Measurements from ENCODE around the gene FSTL1.
A peak's percentile ranks its signal among the peaks of the same experiment; 100 is the strongest.

Gene FSTL1

GRCh38 chr3:120432150-120432860 is 18.5 kb downstream of the FSTL1 start:
- Histone ChIP-seq H3K4me1 (ENCODE audit: control insufficient read depth, insufficient read depth, low read length) (peaks cover 53% of the 10 kb centered on the region), H3K27ac (ENCODE audit: low read depth, low read length) (peak overlapping the region; percentile 68)

GRCh38 chr3:120429921-120430361 is 20.9 kb downstream of the FSTL1 start:
- peaks cover 57% of the 10 kb centered on the region for H3K4me1 ChIP-seq (ENCODE audit: control insufficient read depth, insufficient read depth, low read length)
- H3K27ac ChIP-seq (ENCODE audit: low read depth, low read length): no peak overlapping the region
- H3K9ac ChIP-seq (ENCODE audit: low read length): no peak overlapping the region
- H3K36me3 ChIP-seq (ENCODE audit: control insufficient read depth, insufficient read depth, low read length): peaks cover 3% of the 10 kb centered on the region
- no peak overlapping the region for H3K4me3 ChIP-seq (ENCODE audit: low read length)
- no peaks in the 10 kb centered on the region for H3K27me3 ChIP-seq (ENCODE audit: control insufficient read depth, insufficient read depth, low read length)

More at GRCh38 chr3:120432150-120432860, 18.5 kb downstream of the FSTL1 start:
- Histone ChIP-seq H3K9ac (ENCODE audit: low read length) (no peak overlapping the region), H3K36me3 (ENCODE audit: control insufficient read depth, insufficient read depth, low read length) (no peaks in the 10 kb centered on the region), H3K27me3 (ENCODE audit: control insufficient read depth, insufficient read depth, low read length) (no peaks in the 10 kb centered on the region), H3K4me3 (ENCODE audit: low read length) (no peak overlapping the region)

GRCh38 chr3:120428924-120429323 is 21.9 kb downstream of the FSTL1 start:
- Histone ChIP-seq H3K36me3 (ENCODE audit: control insufficient read depth, insufficient read depth, low read length) (peaks cover 3% of the 10 kb centered on the region), H3K9ac (ENCODE audit: low read length) (no peak overlapping the region), H3K4me1 (ENCODE audit: control insufficient read depth, insufficient read depth, low read length) (peaks cover 67% of the 10 kb centered on the region), H3K27me3 (ENCODE audit: control insufficient read depth, insufficient read depth, low read length) (no peaks in the 10 kb centered on the region), H3K4me3 (ENCODE audit: low read length) (no peak overlapping the region), H3K27ac (ENCODE audit: low read depth, low read length) (no peak overlapping the region)

GRCh38 chr3:120427201-120427600 is 23.6 kb downstream of the FSTL1 start:
- no peak overlapping the region for H3K9ac ChIP-seq (ENCODE audit: low read length)
- peak overlapping the region; percentile 14 for H3K27ac ChIP-seq (ENCODE audit: low read depth, low read length)
- H3K36me3 ChIP-seq (ENCODE audit: control insufficient read depth, insufficient read depth, low read length): peaks cover 3% of the 10 kb centered on the region
- H3K4me1 ChIP-seq (ENCODE audit: control insufficient read depth, insufficient read depth, low read length): peaks cover 64% of the 10 kb centered on the region
- no peak overlapping the region for H3K4me3 ChIP-seq (ENCODE audit: low read length)
- H3K27me3 ChIP-seq (ENCODE audit: control insufficient read depth, insufficient read depth, low read length): no peaks in the 10 kb centered on the region

GRCh38 chr3:120425572-120426250 is 25.1 kb downstream of the FSTL1 start:
- Histone ChIP-seq H3K27ac (ENCODE audit: low read depth, low read length) (peak overlapping the region; percentile 63), H3K4me1 (ENCODE audit: control insufficient read depth, insufficient read depth, low read length) (peaks cover 66% of the 10 kb centered on the region), H3K27me3 (ENCODE audit: control insufficient read depth, insufficient read depth, low read length) (no peaks in the 10 kb centered on the region), H3K36me3 (ENCODE audit: control insufficient read depth, insufficient read depth, low read length) (peaks cover 3% of the 10 kb centered on the region), H3K4me3 (ENCODE audit: low read length) (no peak overlapping the region), H3K9ac (ENCODE audit: low read length) (no peak overlapping the region)

GRCh38 chr3:120424976-120425570 is 25.7 kb downstream of the FSTL1 start:
- H3K36me3 ChIP-seq (ENCODE audit: control insufficient read depth, insufficient read depth, low read length): peaks cover 3% of the 10 kb centered on the region
- peak overlapping the region; percentile 58 for H3K27ac ChIP-seq (ENCODE audit: low read depth, low read length)
- H3K4me1 ChIP-seq (ENCODE audit: control insufficient read depth, insufficient read depth, low read length): peaks cover 70% of the 10 kb centered on the region
- no peaks in the 10 kb centered on the region for H3K27me3 ChIP-seq (ENCODE audit: control insufficient read depth, insufficient read depth, low read length)
- no peak overlapping the region for H3K9ac ChIP-seq (ENCODE audit: low read length)
- H3K4me3 ChIP-seq (ENCODE audit: low read length): no peak overlapping the region

- peak overlapping the region; percentile 42 for H3K27ac ChIP-seq (ENCODE audit: low read depth, low read length)
- H3K9ac ChIP-seq (ENCODE audit: low read length): no peak overlapping the region
- H3K4me3 ChIP-seq (ENCODE audit: low read length): no peak overlapping the region
- no peaks in the 10 kb centered on the region for H3K27me3 ChIP-seq (ENCODE audit: control insufficient read depth, insufficient read depth, low read length)
- H3K36me3 ChIP-seq (ENCODE audit: control insufficient read depth, insufficient read depth, low read length): peaks cover 3% of the 10 kb centered on the region
- peaks cover 70% of the 10 kb centered on the region for H3K4me1 ChIP-seq (ENCODE audit: control insufficient read depth, insufficient read depth, low read length)
These were observed 26.3 kb downstream of the FSTL1 start for GRCh38 chr3:120424506-120424905.

- Histone ChIP-seq H3K27ac (ENCODE audit: low read depth, low read length) (peak overlapping the region; percentile 67), H3K4me3 (ENCODE audit: low read length) (no peak overlapping the region), H3K4me1 (ENCODE audit: control insufficient read depth, insufficient read depth, low read length) (peaks cover 77% of the 10 kb centered on the region), H3K9ac (ENCODE audit: low read length) (no peak overlapping the region), H3K27me3 (ENCODE audit: control insufficient read depth, insufficient read depth, low read length) (no peaks in the 10 kb centered on the region), H3K36me3 (ENCODE audit: control insufficient read depth, insufficient read depth, low read length) (peaks cover 3% of the 10 kb centered on the region)
These were observed 27.4 kb downstream of the FSTL1 start for GRCh38 chr3:120423432-120423831.

- Histone ChIP-seq H3K36me3 (ENCODE audit: control insufficient read depth, insufficient read depth, low read length) (peaks cover 3% of the 10 kb centered on the region), H3K9ac (ENCODE audit: low read length) (no peak overlapping the region), H3K27ac (ENCODE audit: low read depth, low read length) (peak overlapping the region; percentile 82), H3K27me3 (ENCODE audit: control insufficient read depth, insufficient read depth, low read length) (no peaks in the 10 kb centered on the region), H3K4me3 (ENCODE audit: low read length) (no peak overlapping the region), H3K4me1 (ENCODE audit: control insufficient read depth, insufficient read depth, low read length) (peaks cover 83% of the 10 kb centered on the region)
These were observed 28.9 kb downstream of the FSTL1 start for GRCh38 chr3:120421926-120422325.

- Histone ChIP-seq H3K4me1 (ENCODE audit: control insufficient read depth, insufficient read depth, low read length) (peaks cover 76% of the 10 kb centered on the region), H3K27ac (ENCODE audit: low read depth, low read length) (peak overlapping the region; percentile 82), H3K9ac (ENCODE audit: low read length) (no peak overlapping the region), H3K36me3 (ENCODE audit: control insufficient read depth, insufficient read depth, low read length) (no peaks in the 10 kb centered on the region), H3K4me3 (ENCODE audit: low read length) (no peak overlapping the region), H3K27me3 (ENCODE audit: control insufficient read depth, insufficient read depth, low read length) (no peaks in the 10 kb centered on the region)
These were observed 29.8 kb downstream of the FSTL1 start for GRCh38 chr3:120420928-120421551.

GRCh38 chr3:120420360-120420759 is 30.4 kb downstream of the FSTL1 start:
- Histone ChIP-seq H3K27me3 (ENCODE audit: control insufficient read depth, insufficient read depth, low read length) (no peaks in the 10 kb centered on the region), H3K4me3 (ENCODE audit: low read length) (peak overlapping the region; percentile 1), H3K27ac (ENCODE audit: low read depth, low read length) (peak overlapping the region; percentile 82), H3K36me3 (ENCODE audit: control insufficient read depth, insufficient read depth, low read length) (no peaks in the 10 kb centered on the region), H3K4me1 (ENCODE audit: control insufficient read depth, insufficient read depth, low read length) (peaks cover 70% of the 10 kb centered on the region), H3K9ac (ENCODE audit: low read length) (no peak overlapping the region)

- H3K36me3 ChIP-seq (ENCODE audit: control insufficient read depth, insufficient read depth, low read length): no peaks in the 10 kb centered on the region
- H3K27ac ChIP-seq (ENCODE audit: low read depth, low read length): peak overlapping the region; percentile 82
- no peak overlapping the region for H3K9ac ChIP-seq (ENCODE audit: low read length)
- peaks cover 65% of the 10 kb centered on the region for H3K4me1 ChIP-seq (ENCODE audit: control insufficient read depth, insufficient read depth, low read length)
- no peaks in the 10 kb centered on the region for H3K27me3 ChIP-seq (ENCODE audit: control insufficient read depth, insufficient read depth, low read length)
- H3K4me3 ChIP-seq (ENCODE audit: low read length): peak overlapping the region; percentile 1
These were observed 31.0 kb downstream of the FSTL1 start for GRCh38 chr3:120419797-120420196.
